Spleen (tissue), 11 donors: ENCODE measurements around the gene SPATA25. TPM values are rescaled to one million over a fixed set of nuclear protein-coding genes. Genes with fewer than 3 reads are reported as not detected.

Source experiments
- DNase-seq: peaks from one replicate; pipeline ENCODE4 v3.0.0-alpha.2; 2020
- H3K27ac ChIP-seq, 8 donors: fragments of 200-600 bp; sonication (generic) in 7 of 8; 1 replicate in 4 of 8; 2 replicates in 4 of 8; pipeline versions ENCODE4 v1.5.0 to v1.8.0; 2016 to 2021; ENCODE audit warnings: inconsistent platforms in 4 of 8, mild to moderate bottlenecking in 4 of 8, moderate library complexity in 1 of 8
- H3K27me3 ChIP-seq, 7 donors: fragments of 200-600 bp; sonication (generic) in 6 of 7; replicated peaks in 1 of 7; 1 replicate in 4 of 7; 2 replicates in 3 of 7; pipeline versions ENCODE4 v1.5.0 to v1.8.0; 2016 to 2021; ENCODE audit warnings: inconsistent platforms in 3 of 7, mild to moderate bottlenecking in 1 of 7
- H3K36me3 ChIP-seq, 6 donors: fragments of 200-600 bp; sonication (generic) in 5 of 6; 1 replicate in 4 of 6; 2 replicates in 2 of 6; pipeline versions ENCODE4 v1.5.0 to v1.8.0; 2016 to 2021; ENCODE audit warnings: inconsistent platforms in 2 of 6
- H3K4me1 ChIP-seq, 6 donors: fragments of 200-600 bp; sonication (generic) in 5 of 6; 1 replicate in 3 of 6; 2 replicates in 3 of 6; pipeline versions ENCODE4 v1.5.0 to v1.8.0; 2016 to 2021; ENCODE audit warnings: inconsistent platforms in 3 of 6
- H3K4me3 ChIP-seq, 8 donors: fragments of 200-600 bp; sonication (generic) in 7 of 8; 1 replicate in 4 of 8; 2 replicates in 4 of 8; pipeline versions ENCODE4 v1.5.0 to v1.8.0; 2016 to 2021; ENCODE audit warnings: inconsistent platforms in 4 of 8, mild to moderate bottlenecking in 4 of 8, moderate library complexity in 2 of 8
- H3K9me3 ChIP-seq, 8 donors: fragments of 200-600 bp; sonication (generic) in 7 of 8; 1 replicate in 4 of 8; 2 replicates in 4 of 8; pipeline versions ENCODE4 v1.5.0 to v1.8.0; 2016 to 2021; ENCODE audit warnings: inconsistent platforms in 4 of 8
- CTCF ChIP-seq, 11 experiments: fragments of 200-600 bp in 7 of 11; fragments of 450-650 bp in 4 of 11; sonication (generic) in 4 of 11; IDR thresholded peaks in 8 of 11; conservative IDR thresholded peaks in 3 of 11; 1 replicate in 7 of 11; 2 replicates in 4 of 11; pipeline versions ENCODE4 v1.4.0 to v1.8.0; 2016 to 2021; ENCODE audit warnings: antibody characterized with exemption in 11 of 11, inconsistent platforms in 4 of 11, mild to moderate bottlenecking in 1 of 11
- POLR2A ChIP-seq, 3 donors: fragments of 450-650 bp; IDR thresholded peaks; one replicate each; pipeline ENCODE4 v1.5.1; 2017; ENCODE audit warnings: antibody characterized with exemption in 3 of 3, mild to moderate bottlenecking in 1 of 3
- POLR2AphosphoS5 ChIP-seq, 3 donors: sonication (generic); formaldehyde crosslinking; IDR thresholded peaks; one replicate each; pipeline ENCODE4 v1.5.1; 2017; ENCODE audit warnings: antibody characterized with exemption in 3 of 3
- WGBS, 5 donors: extraction: QIAGEN DNeasy Blood & Tissue Kit in 3 of 5; methylation state at CpG; one replicate each; pipeline versions ENCODE4 v1.1.5 to v1.1.7; 2013 to 2018; 5-methylcytosine and 5-hydroxymethylcytosine counted together
- intact Hi-C: fragments of 100-400 bp; cut with DNase I; formaldehyde crosslinking; loops from one replicate; pipeline ENCODE4 v1.15.0; 2023; ENCODE audit warnings: low total_unique reads
- polyA plus RNA-seq, 3 donors: library from polyadenylated mRNA; stranded (reverse); fragments of 200-250 nt; gene quantifications; one replicate each; pipeline ENCODE4 v1.2.1, GENCODE V29; 2013
- total RNA-seq, 7 donors: library from RNA; depleted of rRNA in 3 of 7; stranded (reverse); fragments of >200 nt in 3 of 7; fragmentation: NEBNext Ultra II Directional in 4 of 7; extraction: Animal tissue kit (Norgen Biotek cat#: 25700) in 4 of 7; gene quantifications; one replicate each; pipeline versions ENCODE4 v1.1.0 to v1.2.1, GENCODE V29; 2016 to 2021
- donor health status: healthy with polysubstance abuse.
- donor health status: DM: no; HTN: no; CAD: no; lungs with moderate emphysema.
- donor health status: DM: no; HTN: no; CAD: no.
- donor health status: Bipolar disorder and iron deficiency.
- donor health status: healthy.
- donor health status: DM: no; HTN: no; CAD: no.
- donor health status: DM: yes; HTN: yes; CAD: no.

The SPATA25 gene
- total and polyA plus RNA-seq, 10 donors = 0.41 to 11.5 (median 3.0) TPM

- TF ChIP-seq POLR2A (IDR thresholded peaks at IDR 0.05) (no peak), POLR2AphosphoS5 (IDR thresholded peaks at IDR 0.05) (peak; percentile 18 to 66 (median 64)), CTCF (IDR thresholded peaks at IDR 0.05 in 8 of 11, conservative IDR thresholded peaks at IDR 0.05 in 3 of 11) (no peak)
- no peak for DNase-seq
- WGBS, 5 donors = 78 to 89% (median 81%) methylated on average over 7 to 12 of the region's 12 CpGs
- H3K27ac ChIP-seq = peak overlapping the region in 1 of 8 donors; percentile 21
- H3K4me3 ChIP-seq = no peak overlapping the region
- H3K27me3 ChIP-seq = no peaks in the 10 kb centered on the region
- peaks cover 21 to 49% (median 39%) of the 10 kb centered on the region in 6 donors for H3K4me1 ChIP-seq
- no peaks in the 10 kb centered on the region for H3K9me3 ChIP-seq
- intact Hi-C loops = no loop called here
- H3K36me3 ChIP-seq = peaks cover 0 to 76% (median 57%) of the 10 kb centered on the region in 6 donors
Measured at GRCh38 chr20:45894797-45895196, 7.4 kb upstream of the SPATA25 start.

GRCh38 chr20:45893831-45894230, 6.4 kb upstream of the SPATA25 start:
- intact Hi-C loops = no loop called here
- H3K27ac ChIP-seq = peak overlapping the region in 4 of 8 donors; percentile 30 to 90 (median 85)
- DNase-seq = no peak
- 89 to 95% (median 94%) methylated on average over 4 of the region's 4 CpGs for WGBS, 5 donors
- no peaks in the 10 kb centered on the region for H3K27me3 ChIP-seq
- H3K36me3 ChIP-seq = peaks cover 0 to 66% (median 50%) of the 10 kb centered on the region in 6 donors
- TF ChIP-seq POLR2AphosphoS5 (IDR thresholded peaks at IDR 0.05) (peak in 1 of 3 donors; percentile 20), POLR2A (IDR thresholded peaks at IDR 0.05) (no peak), CTCF (IDR thresholded peaks at IDR 0.05 in 8 of 11, conservative IDR thresholded peaks at IDR 0.05 in 3 of 11) (no peak)
- H3K4me1 ChIP-seq = peaks cover 30 to 58% (median 48%) of the 10 kb centered on the region in 6 donors
- no peaks in the 10 kb centered on the region for H3K9me3 ChIP-seq
- H3K4me3 ChIP-seq = no peak overlapping the region

- TF ChIP-seq POLR2AphosphoS5 (IDR thresholded peaks at IDR 0.05) (peak in 2 of 3 donors; percentile 34 to 68), CTCF (IDR thresholded peaks at IDR 0.05 in 8 of 11, conservative IDR thresholded peaks at IDR 0.05 in 3 of 11) (no peak)
- 28 to 54% (median 46%) methylated on average over 3 to 4 of the region's 4 CpGs for WGBS, 5 donors
- Histone ChIP-seq H3K36me3 (peaks cover 0 to 66% (median 42%) of the 10 kb centered on the region in 6 donors), H3K9me3 (no peaks in the 10 kb centered on the region), H3K4me1 (peaks cover 30 to 65% (median 51%) of the 10 kb centered on the region in 6 donors), H3K27ac (peak overlapping the region in 7 of 8 donors; percentile 30 to 90 (median 85)), H3K4me3 (peak overlapping the region in 7 of 8 donors; percentile 74 to 98 (median 92)), H3K27me3 (no peaks in the 10 kb centered on the region)
- intact Hi-C loops = no loop called here
- DNase-seq = peak; percentile 78
Measured at GRCh38 chr20:45892828-45893500, 5.5 kb upstream of the SPATA25 start.

DNA sequence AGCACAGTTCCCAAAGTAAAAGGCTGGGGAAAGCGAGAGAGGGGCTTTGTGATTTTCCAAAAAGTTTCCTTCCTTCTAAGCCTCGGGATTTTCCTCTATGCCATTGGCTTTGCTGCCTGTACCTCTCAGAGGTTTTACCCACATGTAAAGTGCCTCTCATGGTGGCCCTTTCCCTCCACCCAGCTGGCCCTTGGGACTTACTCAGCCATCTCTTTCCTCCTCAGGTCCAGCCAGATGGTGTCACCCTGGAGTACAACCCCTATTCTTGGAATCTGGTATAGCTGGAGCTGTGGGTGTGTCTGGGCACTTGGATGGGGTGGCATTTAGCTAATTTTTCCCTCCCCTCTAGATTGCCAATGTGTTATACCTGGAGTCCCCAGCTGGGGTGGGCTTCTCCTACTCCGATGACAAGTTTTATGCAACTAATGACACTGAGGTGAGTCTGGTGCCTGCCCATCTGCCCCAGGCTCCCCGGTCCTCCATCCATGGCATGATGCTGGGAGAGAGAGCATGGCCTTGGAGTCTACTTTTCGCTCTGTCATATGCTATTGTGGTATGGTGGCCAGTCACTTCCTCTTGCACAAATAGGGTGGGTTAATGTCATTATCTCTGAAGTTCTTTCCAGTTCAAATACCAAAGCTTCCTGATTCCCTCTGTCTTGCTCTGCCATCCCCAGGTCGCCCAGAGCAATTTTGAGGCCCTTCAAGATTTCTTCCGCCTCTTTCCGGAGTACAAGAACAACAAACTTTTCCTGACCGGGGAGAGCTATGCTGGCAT, 4.8 kb upstream of the SPATA25 start:
- WGBS, 5 donors = 63 to 81% (median 64%) methylated on average over 9 of the region's 9 CpGs
- peaks cover 30 to 65% (median 51%) of the 10 kb centered on the region in 6 donors for H3K4me1 ChIP-seq
- no peaks in the 10 kb centered on the region for H3K9me3 ChIP-seq
- TF ChIP-seq CTCF (IDR thresholded peaks at IDR 0.05 in 8 of 11, conservative IDR thresholded peaks at IDR 0.05 in 3 of 11) (no peak), POLR2A (IDR thresholded peaks at IDR 0.05) (peak in 1 of 3 donors; percentile 9), POLR2AphosphoS5 (IDR thresholded peaks at IDR 0.05) (peak in 1 of 3 donors; percentile 49)
- no peaks in the 10 kb centered on the region for H3K27me3 ChIP-seq
- H3K36me3 ChIP-seq = peaks cover 0 to 66% (median 34%) of the 10 kb centered on the region in 6 donors
- H3K27ac ChIP-seq = peak overlapping the region in 7 of 8 donors; percentile 72 to 90 (median 87)
- intact Hi-C loops = no loop called here
- peak overlapping the region; percentile 72 to 98 (median 89) for H3K4me3 ChIP-seq
- no peak for DNase-seq
